Measurements from ENCODE around the gene ZDHHC1. TPM values are rescaled to one million over a fixed set of nuclear protein-coding genes. Genes with fewer than 3 reads are reported as not detected.
"Not testable (repeated sequence)": the region's sequence is repeated elsewhere in the genome, so short reads cannot be mapped to it uniquely, and the experiment has no call there.

Gene ZDHHC1

GRCh38 chr16:67357561-67357960 lies 58.7 kb downstream of the ZDHHC1 start:
- Histone ChIP-seq H3K9me3 (replicated peaks; ENCODE audit: low read length) (no peaks in the 10 kb centered on the region), H3K27me3 (ENCODE audit: control insufficient read depth, insufficient read depth, low read length) (peaks cover 55% of the 10 kb centered on the region), H3K4me1 (ENCODE audit: control insufficient read depth, insufficient read depth, low read length) (no peaks in the 10 kb centered on the region), H3K9ac (ENCODE audit: low read depth, low read length) (no peak overlapping the region), H3K36me3 (ENCODE audit: insufficient read depth, low read length) (no peaks in the 10 kb centered on the region), H3K4me2 (ENCODE audit: low read length) (no peak overlapping the region), H3K4me3 (ENCODE audit: low read length) (no peak overlapping the region)

- Histone ChIP-seq H3K27me3 (ENCODE audit: control insufficient read depth, insufficient read depth, low read length) (peaks cover 55% of the 10 kb centered on the region), H3K9ac (ENCODE audit: low read depth, low read length) (no peak overlapping the region), H3K36me3 (ENCODE audit: insufficient read depth, low read length) (no peaks in the 10 kb centered on the region), H3K4me1 (ENCODE audit: control insufficient read depth, insufficient read depth, low read length) (no peaks in the 10 kb centered on the region), H3K9me3 (replicated peaks; ENCODE audit: low read length) (no peaks in the 10 kb centered on the region), H3K4me2 (ENCODE audit: low read length) (no peak overlapping the region), H3K4me3 (ENCODE audit: low read length) (no peak overlapping the region)
Observed at GRCh38 chr16:67356396-67356795, 59.9 kb downstream of the ZDHHC1 start.

- not testable (repeated sequence) for H3K4me2 ChIP-seq (ENCODE audit: low read length); H3K4me3 ChIP-seq (ENCODE audit: low read length); H3K9ac ChIP-seq (ENCODE audit: low read depth, low read length); H3K36me3 ChIP-seq (ENCODE audit: insufficient read depth, low read length); H3K9me3 ChIP-seq (replicated peaks; ENCODE audit: low read length); H3K4me1 ChIP-seq (ENCODE audit: control insufficient read depth, insufficient read depth, low read length)
- H3K27me3 ChIP-seq (ENCODE audit: control insufficient read depth, insufficient read depth, low read length), result peaks cover 40% of the 10 kb centered on the region
Observed at GRCh38 chr16:67352463-67352862, 63.8 kb downstream of the ZDHHC1 start.

DNA sequence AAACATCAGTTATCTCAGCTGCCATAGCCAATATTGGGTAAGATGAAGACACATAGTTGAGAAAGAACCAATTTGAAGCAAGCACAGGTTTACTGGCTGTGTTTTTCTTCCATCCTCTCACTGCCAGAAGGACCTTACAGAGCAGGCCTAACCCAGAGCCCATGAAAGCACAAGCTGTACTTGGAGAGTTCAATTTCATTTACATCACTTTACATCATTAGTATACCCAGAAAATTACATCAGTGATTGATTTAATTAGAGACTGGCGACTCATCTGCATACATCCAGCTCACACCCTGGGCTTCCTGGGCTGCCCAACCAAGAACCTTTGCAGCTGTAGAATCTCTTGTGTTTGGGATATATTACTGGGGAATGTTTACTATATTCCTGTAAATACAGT lies 66.0 kb downstream of the ZDHHC1 start:
- H3K27me3 ChIP-seq (ENCODE audit: control insufficient read depth, insufficient read depth, low read length), result peaks cover 29% of the 10 kb centered on the region
- no peak overlapping the region for H3K4me3 ChIP-seq (ENCODE audit: low read length)
- H3K4me1 ChIP-seq (ENCODE audit: control insufficient read depth, insufficient read depth, low read length), result no peaks in the 10 kb centered on the region
- H3K9ac ChIP-seq (ENCODE audit: low read depth, low read length), result no peak overlapping the region
- H3K36me3 ChIP-seq (ENCODE audit: insufficient read depth, low read length), result no peaks in the 10 kb centered on the region
- H3K9me3 ChIP-seq (replicated peaks; ENCODE audit: low read length), result no peaks in the 10 kb centered on the region
- no peak overlapping the region for H3K4me2 ChIP-seq (ENCODE audit: low read length)

GRCh38 chr16:67349172-67349571 lies 67.1 kb downstream of the ZDHHC1 start:
- no peak overlapping the region for H3K4me3 ChIP-seq (ENCODE audit: low read length)
- H3K36me3 ChIP-seq (ENCODE audit: insufficient read depth, low read length), result no peaks in the 10 kb centered on the region
- H3K27me3 ChIP-seq (ENCODE audit: control insufficient read depth, insufficient read depth, low read length), result peaks cover 21% of the 10 kb centered on the region
- no peaks in the 10 kb centered on the region for H3K9me3 ChIP-seq (replicated peaks; ENCODE audit: low read length)
- no peak overlapping the region for H3K4me2 ChIP-seq (ENCODE audit: low read length)
- H3K4me1 ChIP-seq (ENCODE audit: control insufficient read depth, insufficient read depth, low read length), result no peaks in the 10 kb centered on the region
- H3K9ac ChIP-seq (ENCODE audit: low read depth, low read length), result no peak overlapping the region

DNA sequence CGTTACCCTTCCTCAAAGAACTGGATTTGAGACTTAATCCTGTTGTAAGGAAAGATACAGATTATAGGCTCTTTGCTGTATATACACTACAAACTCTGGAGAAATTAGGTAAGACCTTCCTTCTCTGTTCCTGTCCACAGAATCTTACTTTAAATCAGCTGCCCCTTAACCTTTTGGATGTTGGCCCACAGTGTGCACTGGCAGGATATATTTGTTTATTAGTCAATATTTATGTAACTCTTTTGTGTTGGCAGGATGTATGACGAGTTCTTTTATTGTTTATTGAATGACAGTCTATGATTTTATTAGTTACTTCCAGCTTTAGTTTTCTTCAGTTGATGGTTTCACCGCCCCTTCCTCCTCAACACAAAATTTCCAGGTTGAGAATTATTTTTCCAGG lies 69.9 kb downstream of the ZDHHC1 start:
- no peaks in the 10 kb centered on the region for H3K4me1 ChIP-seq (ENCODE audit: control insufficient read depth, insufficient read depth, low read length)
- H3K9me3 ChIP-seq (replicated peaks; ENCODE audit: low read length), result no peaks in the 10 kb centered on the region
- H3K4me3 ChIP-seq (ENCODE audit: low read length), result no peak overlapping the region
- H3K27me3 ChIP-seq (ENCODE audit: control insufficient read depth, insufficient read depth, low read length), result peaks cover 20% of the 10 kb centered on the region
- H3K4me2 ChIP-seq (ENCODE audit: low read length), result no peak overlapping the region
- no peaks in the 10 kb centered on the region for H3K36me3 ChIP-seq (ENCODE audit: insufficient read depth, low read length)
- no peak overlapping the region for H3K9ac ChIP-seq (ENCODE audit: low read depth, low read length)

DNA sequence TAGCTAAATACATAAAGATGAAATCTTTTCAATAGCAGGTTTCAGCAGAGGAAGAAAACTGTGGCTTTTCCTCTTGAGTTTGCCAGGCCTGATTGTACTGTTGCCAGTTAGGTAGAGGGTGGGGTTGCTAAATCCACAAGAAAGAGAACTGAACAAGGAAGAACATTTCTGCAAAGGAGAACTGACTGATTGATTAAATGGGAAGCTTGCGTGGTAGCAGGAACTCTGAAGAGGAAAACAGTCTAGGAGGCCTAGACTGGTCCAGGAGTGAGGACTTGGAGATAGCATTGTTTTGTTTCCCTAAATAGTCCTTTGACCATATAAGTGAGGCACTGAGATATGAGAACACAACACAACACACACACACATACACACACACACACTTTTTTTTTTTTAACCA lies 70.9 kb downstream of the ZDHHC1 start:
- no peaks in the 10 kb centered on the region for H3K9me3 ChIP-seq (replicated peaks; ENCODE audit: low read length)
- peaks cover 20% of the 10 kb centered on the region for H3K27me3 ChIP-seq (ENCODE audit: control insufficient read depth, insufficient read depth, low read length)
- H3K9ac ChIP-seq (ENCODE audit: low read depth, low read length), result no peak overlapping the region
- no peak overlapping the region for H3K4me3 ChIP-seq (ENCODE audit: low read length)
- no peak overlapping the region for H3K4me2 ChIP-seq (ENCODE audit: low read length)
- no peaks in the 10 kb centered on the region for H3K4me1 ChIP-seq (ENCODE audit: control insufficient read depth, insufficient read depth, low read length)
- H3K36me3 ChIP-seq (ENCODE audit: insufficient read depth, low read length), result no peaks in the 10 kb centered on the region

Small RNAs within 50 kb of the gene (small RNA-seq; reads per million reads assigned to genes)
- gene RNU1-123P, result not detected

Data from skeletal muscle satellite cell (primary cell).